HS-27A (cell line): ENCODE results near the gene IPO4.

Experiments
- DNase-seq: peaks from one replicate; pipeline ENCODE4 v3.0.0-alpha.2; 2012; ENCODE audit warnings: low read depth, missing footprints

Gene IPO4

GRCh38 chr14:24130717-24131548 is 57.7 kb downstream of the IPO4 start:
- DNase-seq: no peak

- no peak for DNase-seq
These were observed 58.3 kb downstream of the IPO4 start, which contains the start of gene FITM1 for GRCh38 chr14:24130380-24130716. Gene FITM1, plus strand, starts transcription at chr14:24130659. Its CDS starts 905 bp downstream, at chr14:24131564.
